ENCODE results near the gene TBC1D20. TPM values are rescaled to one million over a fixed set of nuclear protein-coding genes. Genes with fewer than 3 reads are reported as not detected.

The TBC1D20 gene
- total and polyA plus RNA-seq, 2 of the 4 experiments (the other 2 are of a cell fraction), result 39.1 to 42.8 TPM

DNA sequence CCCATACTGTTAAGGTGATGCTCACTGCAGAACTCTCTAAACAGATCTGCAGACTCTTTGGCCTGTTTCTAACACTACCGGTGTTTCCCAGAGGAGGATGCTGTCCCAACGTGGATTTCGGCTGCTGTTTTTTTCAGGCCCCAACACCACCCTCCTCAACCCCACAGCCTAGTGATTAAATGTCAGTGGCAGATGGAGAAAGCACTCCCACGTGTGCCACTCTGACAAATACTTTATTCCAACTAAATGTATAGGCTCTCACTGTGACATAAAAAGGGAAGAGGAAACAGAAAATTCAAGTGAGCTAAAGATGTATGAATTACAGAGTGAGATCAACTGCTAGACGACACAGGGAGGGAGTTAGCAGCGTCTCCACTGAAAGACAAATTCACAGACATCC is 3.6 kb downstream of the TBC1D20 start:
- TF ChIP-seq RAD21 (IDR thresholded peaks at IDR 0.05; ENCODE audit: low read length) (0 out of 2 replicates have a peak, but pooled peaks have one; percentile 2), CTCF (conservative IDR thresholded peaks at IDR 0.05; ENCODE audit: low read depth, low read length) (no peak)
- Histone ChIP-seq H2AK5ac (ENCODE audit: low read depth, low read length) (no peak overlapping the region), H2BK120ac (ENCODE audit: low read depth, low read length) (no peak overlapping the region), H3K4me2 (ENCODE audit: low read depth, low read length) (peak overlapping the region; percentile 41), H3K14ac (replicated peaks; ENCODE audit: low read depth, low read length) (no peak overlapping the region), H3K4me3 (ENCODE audit: insufficient read depth, low read depth, low read length) (no peak overlapping the region), H3K4me1 (ENCODE audit: control insufficient read depth, insufficient read depth, low read length) (peaks cover 7% of the 10 kb centered on the region), H4K8ac (ENCODE audit: low read depth in 2 of 2, low read length in 2 of 2) (no peak overlapping the region), H4K91ac (ENCODE audit: insufficient read depth, low read depth, low read length) (no peak overlapping the region), H2BK20ac (ENCODE audit: low read depth, low read length) (no peak overlapping the region), H2BK15ac (ENCODE audit: low read depth, low read length) (no peak overlapping the region), H3K36me3 (ENCODE audit: control insufficient read depth, insufficient read depth, low read length) (peaks cover 2% of the 10 kb centered on the region), H3K27me3 (ENCODE audit: control insufficient read depth, insufficient read depth, low read length) (no peaks in the 10 kb centered on the region), H3K18ac (ENCODE audit: low read depth, low read length) (no peak overlapping the region), H3K9ac (ENCODE audit: low read depth, low read length) (no peak overlapping the region), H2AK9ac (replicated peaks; ENCODE audit: low read depth, low read length, poor library complexity) (no peak overlapping the region), H2BK5ac (ENCODE audit: low read depth, low read length, poor library complexity, severe bottlenecking) (peak overlapping the region; percentile 7), H4K20me1 (ENCODE audit: insufficient read depth, low read length) (peaks cover 76% of the 10 kb centered on the region), H3K27ac (ENCODE audit: insufficient read depth, low read length) (no peak overlapping the region), H4K5ac (ENCODE audit: low read depth, low read length) (no peak overlapping the region), H3K79me1 (ENCODE audit: low read depth in 1 of 2, low read length in 2 of 2) (peaks cover 4 to 70% of the 10 kb centered on the region in 2 experiments; a peak in 3 of 4 replicates), H3K23ac (ENCODE audit: low read depth, low read length) (0 out of 2 replicates have a peak overlapping the region, but pooled peaks have one; percentile 4), H3K9me3 (ENCODE audit: control insufficient read depth, insufficient read depth, low read length) (no peaks in the 10 kb centered on the region), H3K56ac (ENCODE audit: extremely low read depth, insufficient read depth, low read length) (no peak overlapping the region), H3K9me1 (ENCODE audit: insufficient read depth, low read length) (peaks cover 19% of the 10 kb centered on the region), H3K4ac (ENCODE audit: low read depth, low read length) (no peak overlapping the region), H2AFZ (replicated peaks; ENCODE audit: low read length, poor library complexity) (no peak overlapping the region)
- ATAC-seq (ENCODE audit: low read depth), result no peak
- in situ Hi-C loops (cut with MboI; ENCODE audit: low sequenced_read_pairs), result no loop called here
- WGBS, 2 experiments (ENCODE audit: extremely low coverage in 2 of 2, insufficient read length in 1 of 2), result no CpG with 5 or more reads among the region's 6 CpGs
- CTCF ChIA-PET, result no interaction called here
- POLR2A ChIA-PET (ENCODE audit: unreplicated experiment), result no interaction called here
- intact Hi-C loops (cut with micrococcal nuclease), result loop anchor here (1.0 to 2.0 kb wide), 2 partner anchors 8 to 64 kb away; no protein-coding TSS in a partner anchor
- DNase-seq, result no peak
- dilution Hi-C loops (cut with HindIII; ENCODE audit: low sequenced_read_pairs, unreplicated experiment), result no loop called here
- no TSS peak for BruUV-seq (replicated peaks)

Measured in IMR-90 (cell line).